ENCODE data around the gene PDLIM5.

PDLIM5 gene

DNA sequence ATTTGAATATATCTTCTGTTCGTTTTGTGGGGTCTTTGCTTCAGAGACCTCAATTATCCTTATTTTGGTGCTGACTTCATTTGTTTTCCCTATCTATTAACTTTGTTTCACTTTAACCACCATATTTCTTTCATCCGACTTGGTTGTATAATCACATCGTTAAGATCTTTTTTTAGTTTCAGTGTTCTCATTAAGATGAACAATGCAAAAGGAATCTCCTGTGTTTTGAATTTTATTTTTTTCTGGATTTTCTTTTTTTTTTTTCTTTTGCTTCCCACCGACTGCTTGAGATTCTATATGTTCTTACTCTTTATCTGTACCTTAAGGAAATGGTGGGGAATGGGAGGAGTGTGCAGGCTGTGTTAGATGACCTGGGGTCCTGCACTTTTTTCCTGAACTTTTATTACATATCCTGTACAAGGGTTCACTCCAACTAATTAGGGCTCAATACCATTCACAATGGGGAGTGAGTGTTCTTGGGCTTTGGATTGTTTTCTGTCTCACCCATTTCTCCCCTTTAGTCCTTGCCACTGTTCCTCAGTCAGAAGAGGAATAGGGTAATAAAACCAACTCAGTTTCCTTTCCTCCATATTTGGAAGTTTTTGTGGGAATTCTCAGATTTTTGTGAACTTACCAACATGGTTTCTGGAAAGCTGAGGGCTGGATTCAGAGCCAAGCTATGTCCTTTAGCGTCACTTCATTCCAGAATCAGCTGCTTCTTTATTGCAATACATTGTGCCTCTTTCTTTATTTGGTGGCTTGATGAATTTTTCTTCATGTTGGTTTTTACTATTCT lies 262.8 kb downstream of the PDLIM5 start:
- WGBS (ENCODE audit: extremely low coverage, insufficient coverage, low lambda C conversion rate): no CpG with 5 or more reads among the region's 5 CpGs
- no peaks in the 10 kb centered on the region for H3K27me3 ChIP-seq (ENCODE audit: insufficient read depth, low read length, poor library complexity)
- no peak for DNase-seq

DNA sequence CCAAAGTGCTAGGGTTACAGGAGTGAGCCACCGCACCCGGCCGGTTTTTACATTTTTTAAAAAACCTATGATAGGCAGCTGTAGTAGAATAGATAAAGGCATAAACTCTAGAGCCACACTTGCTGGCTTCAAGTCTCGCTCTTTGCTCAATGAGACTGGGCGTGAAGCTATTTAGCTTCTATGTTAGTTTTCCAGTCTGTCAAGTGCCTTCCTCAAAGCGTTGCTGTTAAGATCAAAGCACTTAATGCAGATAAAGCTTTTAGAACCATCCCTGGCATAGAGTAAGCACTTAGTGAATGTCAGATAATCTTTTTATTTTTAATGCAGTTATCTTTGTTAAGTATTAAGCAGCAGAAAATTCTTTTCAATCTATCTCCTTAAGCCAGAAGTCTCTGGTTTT lies 264.0 kb downstream of the PDLIM5 start:
- H3K4me2 ChIP-seq (ENCODE audit: low read length): no peak overlapping the region
- H2AK5ac ChIP-seq (ENCODE audit: low read length): no peak overlapping the region
- no peak overlapping the region for H2BK120ac ChIP-seq (ENCODE audit: low read depth, low read length)
- H3K4me1 ChIP-seq (ENCODE audit: control insufficient read depth, low read depth, low read length): no peaks in the 10 kb centered on the region
- H3K4me3 ChIP-seq (ENCODE audit: low read length): no peak overlapping the region
- H3K36me3 ChIP-seq (ENCODE audit: control insufficient read depth, insufficient read depth, low read length): no peaks in the 10 kb centered on the region
- H4K8ac ChIP-seq (ENCODE audit: low read depth, low read length): no peak overlapping the region
- H3K56ac ChIP-seq (ENCODE audit: low read length): no peak overlapping the region
- H3K4ac ChIP-seq (ENCODE audit: low read depth, low read length): no peak overlapping the region
- H3K18ac ChIP-seq (ENCODE audit: low read length): no peak overlapping the region
- H3K27ac ChIP-seq (ENCODE audit: low read depth, low read length): no peak overlapping the region
- no peak overlapping the region for H2BK15ac ChIP-seq (replicated peaks; ENCODE audit: low read depth)
- no peak overlapping the region for H3K23ac ChIP-seq (ENCODE audit: low read length)
- DNase-seq: peak; percentile 30
- no peak overlapping the region for H3K9ac ChIP-seq (ENCODE audit: low read length)
- H4K5ac ChIP-seq (ENCODE audit: low read length): no peak overlapping the region
- no peaks in the 10 kb centered on the region for H3K79me2 ChIP-seq (ENCODE audit: control insufficient read depth, insufficient read depth, low read length)
- WGBS (ENCODE audit: extremely low coverage, insufficient coverage, low lambda C conversion rate): no CpG with 5 or more reads among the region's 6 CpGs
- H2BK5ac ChIP-seq (ENCODE audit: low read length): no peak overlapping the region
- H3K27me3 ChIP-seq (ENCODE audit: insufficient read depth, low read length, poor library complexity): no peaks in the 10 kb centered on the region
- no peaks in the 10 kb centered on the region for H3K79me1 ChIP-seq (ENCODE audit: low read length)

More for the DNA sequence above, 262.8 kb downstream of the PDLIM5 start:
- no peak overlapping the region for H3K56ac ChIP-seq (ENCODE audit: low read length)
- H3K79me2 ChIP-seq (ENCODE audit: control insufficient read depth, insufficient read depth, low read length): no peaks in the 10 kb centered on the region
- no peak overlapping the region for H2BK5ac ChIP-seq (ENCODE audit: low read length)
- no peaks in the 10 kb centered on the region for H3K36me3 ChIP-seq (ENCODE audit: control insufficient read depth, insufficient read depth, low read length)
- H3K9ac ChIP-seq (ENCODE audit: low read length): no peak overlapping the region
- no peak overlapping the region for H3K23ac ChIP-seq (ENCODE audit: low read length)
- no peak overlapping the region for H2BK15ac ChIP-seq (replicated peaks; ENCODE audit: low read depth)
- no peak overlapping the region for H2BK120ac ChIP-seq (ENCODE audit: low read depth, low read length)
- H3K4me1 ChIP-seq (ENCODE audit: control insufficient read depth, low read depth, low read length): no peaks in the 10 kb centered on the region
- no peak overlapping the region for H3K4ac ChIP-seq (ENCODE audit: low read depth, low read length)
- H3K4me2 ChIP-seq (ENCODE audit: low read length): no peak overlapping the region
- no peak overlapping the region for H4K8ac ChIP-seq (ENCODE audit: low read depth, low read length)
- no peak overlapping the region for H3K27ac ChIP-seq (ENCODE audit: low read depth, low read length)
- H4K5ac ChIP-seq (ENCODE audit: low read length): no peak overlapping the region
- H3K79me1 ChIP-seq (ENCODE audit: low read length): no peaks in the 10 kb centered on the region
- H2AK5ac ChIP-seq (ENCODE audit: low read length): no peak overlapping the region
- H3K18ac ChIP-seq (ENCODE audit: low read length): peak overlapping the region; percentile 22
- H3K4me3 ChIP-seq (ENCODE audit: low read length): no peak overlapping the region
